Activated B cell treated with CpG ODN at 0.5 μM for 24 hours (primary cell): ENCODE measurements around the gene FMN1. TPM values are rescaled to one million over a fixed set of nuclear protein-coding genes. Genes with fewer than 3 reads are reported as not detected.

ENCODE experiments used
- ATAC-seq: fragments of 200-7000 bp; cut with Tn5 transposase; one replicate; pipeline ENCODE4 v1.10.0; 2021; ENCODE audit warnings: low read depth, mild to moderate bottlenecking, moderate library complexity
- CTCF ChIA-PET: fragments of 350-600 bp; sonication (Branson Sonifier 250); formaldehyde crosslinking; loops from one replicate; lab custom pipeline; 2021; ENCODE audit warnings: antibody characterized with exemption; lab: Charles Lee
- POLR2A ChIA-PET: fragments of 350-600 bp; sonication (Branson Sonifier 250); formaldehyde crosslinking; loops from one replicate; lab custom pipeline; 2021; ENCODE audit warnings: antibody characterized with exemption; lab: Charles Lee
- DNase-seq: peaks from one replicate; pipeline ENCODE4 v3.0.0; 2022
- H3K27ac Mint-ChIP-seq: one replicate; pipeline ENCODE4 v1.8.0; 2020; ENCODE audit warnings: mixed read lengths
- H3K27me3 Mint-ChIP-seq: one replicate; pipeline ENCODE4 v1.8.0; 2021; ENCODE audit warnings: mixed read lengths
- H3K36me3 Mint-ChIP-seq: one replicate; pipeline ENCODE4 v1.8.0; 2021; ENCODE audit warnings: low read depth, mixed read lengths
- H3K4me1 Mint-ChIP-seq: one replicate; pipeline ENCODE4 v1.8.0; 2021; ENCODE audit warnings: mixed read lengths
- H3K4me3 Mint-ChIP-seq: one replicate; pipeline ENCODE4 v1.8.0; 2020; ENCODE audit warnings: mild to moderate bottlenecking, mixed read lengths
- H3K9me3 Mint-ChIP-seq: one replicate; pipeline ENCODE4 v1.8.0; 2020; ENCODE audit warnings: mixed read lengths
- CTCF ChIP-seq: fragments of 200-600 bp; IDR thresholded peaks from one replicate; pipeline ENCODE4 v1.8.0; 2022; ENCODE audit warnings: antibody characterized with exemption, mild to moderate bottlenecking
- intact Hi-C: fragments of 100-400 bp; cut with micrococcal nuclease; formaldehyde crosslinking; loops from one replicate; pipeline ENCODE4 v1.15.1; 2024
- total RNA-seq: library from RNA; stranded (reverse); gene quantifications from 2 replicates; pipeline ENCODE4 v1.2.3, GENCODE V29; 2022

Gene FMN1
- total RNA-seq, 1 donor from 2014 or later, result 0.80 TPM

- Mint-ChIP-seq H3K36me3 (no peaks in the 10 kb centered on the region), H3K27me3 (peaks cover 31% of the 10 kb centered on the region), H3K9me3 (peaks cover 5% of the 10 kb centered on the region), H3K4me1 (peaks cover 21% of the 10 kb centered on the region), H3K27ac (no peak overlapping the region), H3K4me3 (no peak overlapping the region)
- ChIA-PET CTCF (no interaction called here), POLR2A (no interaction called here)
- DNase-seq, result no peak
- no peak for ATAC-seq
- no peak for TF ChIP-seq CTCF
- intact Hi-C loops, result no loop called here
These were observed 472.4 kb downstream of the FMN1 start for GRCh38 chr15:32722136-32722535.

- peaks cover 5% of the 10 kb centered on the region for H3K9me3 Mint-ChIP-seq
- H3K27ac Mint-ChIP-seq, result no peak overlapping the region
- TF ChIP-seq CTCF, result no peak
- DNase-seq, result no peak
- no peak for ATAC-seq
- no peaks in the 10 kb centered on the region for H3K36me3 Mint-ChIP-seq
- intact Hi-C loops, result no loop called here
- peaks cover 27% of the 10 kb centered on the region for H3K4me1 Mint-ChIP-seq
- peaks cover 37% of the 10 kb centered on the region for H3K27me3 Mint-ChIP-seq
- ChIA-PET POLR2A (no interaction called here), CTCF (no interaction called here)
- no peak overlapping the region for H3K4me3 Mint-ChIP-seq
These were observed 472.9 kb downstream of the FMN1 start for GRCh38 chr15:32721596-32721995.

- ChIA-PET CTCF (no interaction called here), POLR2A (no interaction called here)
- TF ChIP-seq CTCF, result no peak
- no peak for DNase-seq
- Mint-ChIP-seq H3K4me1 (peaks cover 34% of the 10 kb centered on the region), H3K36me3 (no peaks in the 10 kb centered on the region), H3K4me3 (peak overlapping the region; percentile 56), H3K27ac (no peak overlapping the region), H3K27me3 (peaks cover 40% of the 10 kb centered on the region), H3K9me3 (no peaks in the 10 kb centered on the region)
- intact Hi-C loops, result no loop called here
- ATAC-seq, result no peak
These were observed 475.4 kb downstream of the FMN1 start for GRCh38 chr15:32718821-32719716.

- ATAC-seq (no peak), DNase-seq (no peak)
- Mint-ChIP-seq H3K4me1 (peaks cover 30% of the 10 kb centered on the region), H3K4me3 (peak overlapping the region; percentile 56), H3K27me3 (peaks cover 42% of the 10 kb centered on the region), H3K9me3 (no peaks in the 10 kb centered on the region), H3K27ac (no peak overlapping the region), H3K36me3 (no peaks in the 10 kb centered on the region)
- TF ChIP-seq CTCF, result no peak
- POLR2A ChIA-PET, result no interaction called here
- CTCF ChIA-PET, result no interaction called here
- intact Hi-C loops, result no loop called here
These were observed 476.2 kb downstream of the FMN1 start for GRCh38 chr15:32718227-32718820.
